ENCODE measurements around the gene SYNE2.
"Not testable (repeated sequence)": the region's sequence is repeated elsewhere in the genome, so short reads cannot be mapped to it uniquely, and the experiment has no call there.

Gene SYNE2

GRCh38 chr14:64208261-64208660 lies 355.5 kb downstream of the SYNE2 start:
- no peak for FAIRE-seq

GRCh38 chr14:64208981-64209380 lies 356.2 kb downstream of the SYNE2 start:
- DNase-seq (ENCODE audit: insufficient read length, low spot score), result no peak
- FAIRE-seq, result no peak

More at GRCh38 chr14:64208261-64208660, 355.5 kb downstream of the SYNE2 start:
- no peak for DNase-seq (ENCODE audit: insufficient read length, low spot score)

DNA sequence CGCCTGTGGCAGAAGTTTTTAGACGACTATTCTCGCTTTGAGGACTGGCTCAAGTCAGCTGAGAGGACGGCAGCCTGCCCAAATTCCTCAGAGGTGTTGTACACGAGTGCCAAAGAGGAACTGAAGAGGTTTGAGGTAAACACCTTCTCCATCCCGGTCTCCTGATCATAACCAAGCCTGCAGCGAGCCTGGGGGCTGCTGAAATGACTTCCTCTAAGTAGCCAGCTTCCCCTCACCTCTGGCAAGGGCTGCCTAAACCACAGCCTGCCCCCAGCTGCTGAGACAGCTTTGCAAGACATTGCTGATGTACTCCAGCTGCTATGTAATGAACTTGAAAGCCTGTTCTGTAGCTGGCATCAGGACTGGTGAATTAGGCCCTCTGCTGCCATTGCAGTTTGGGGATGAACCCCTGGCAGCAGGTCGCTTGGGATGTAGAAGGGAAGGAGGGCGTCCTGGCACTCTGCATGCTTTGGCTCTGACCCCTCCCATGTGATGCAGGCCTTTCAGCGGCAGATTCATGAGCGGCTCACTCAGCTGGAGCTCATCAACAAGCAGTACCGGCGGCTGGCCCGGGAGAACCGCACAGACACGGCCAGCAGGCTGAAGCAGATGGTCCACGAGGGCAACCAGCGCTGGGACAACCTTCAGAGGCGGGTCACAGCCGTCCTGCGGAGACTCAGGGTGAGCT lies 356.8 kb downstream of the SYNE2 start:
- FAIRE-seq (peak; percentile 52), DNase-seq (ENCODE audit: insufficient read length, low spot score) (no peak)

DNA sequence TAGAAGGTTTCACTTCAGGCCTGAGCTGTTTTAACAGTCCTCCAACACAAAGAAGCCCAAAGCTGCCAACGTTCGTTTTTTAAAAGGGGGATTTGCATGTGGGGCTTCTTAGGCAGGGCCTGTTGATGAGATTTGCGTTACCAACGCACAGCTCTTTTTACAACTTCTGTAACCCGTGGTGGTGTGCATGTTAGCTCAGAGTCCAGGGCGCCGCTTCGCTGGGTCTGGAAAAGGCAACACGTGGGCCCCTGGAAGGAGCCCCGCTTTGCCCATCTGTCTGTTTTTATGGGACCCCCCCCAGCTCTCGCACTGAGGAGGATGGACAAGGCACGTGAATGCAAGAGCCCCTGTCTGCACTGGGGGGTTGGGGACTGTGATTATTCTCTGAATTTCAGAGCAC lies 357.4 kb downstream of the SYNE2 start:
- FAIRE-seq, result no peak

GRCh38 chr14:64210912-64211311 lies 358.1 kb downstream of the SYNE2 start:
- not testable (repeated sequence) for FAIRE-seq; DNase-seq (ENCODE audit: insufficient read length, low spot score)

More for the DNA sequence above, 357.4 kb downstream of the SYNE2 start:
- DNase-seq (ENCODE audit: insufficient read length, low spot score), result no peak

DNA sequence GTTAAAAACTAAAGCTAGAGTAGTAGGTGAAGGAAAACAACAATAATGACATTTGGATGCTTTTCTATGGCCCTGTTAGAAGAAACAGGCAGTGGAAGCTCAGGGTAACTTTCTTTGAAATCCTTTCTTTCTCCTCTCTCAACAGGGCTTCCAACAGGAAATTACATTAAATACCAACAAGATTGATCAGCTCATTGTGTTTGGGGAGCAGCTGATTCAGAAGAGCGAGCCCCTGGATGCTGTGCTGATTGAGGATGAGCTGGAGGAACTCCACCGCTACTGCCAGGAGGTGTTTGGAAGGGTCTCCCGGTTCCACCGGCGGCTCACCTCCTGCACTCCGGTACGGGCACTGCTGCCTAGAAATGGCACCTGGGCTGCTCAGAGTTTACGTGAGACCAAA lies 359.9 kb downstream of the SYNE2 start:
- no peak for DNase-seq (ENCODE audit: insufficient read length, low spot score)
- FAIRE-seq, result no peak

GRCh38 chr14:64213086-64213485 lies 360.3 kb downstream of the SYNE2 start:
- DNase-seq (ENCODE audit: insufficient read length, low spot score), result no peak
- FAIRE-seq, result no peak

GRCh38 chr14:64213853-64214570 lies 361.2 kb downstream of the SYNE2 start:
- DNase-seq (ENCODE audit: insufficient read length, low spot score) (no peak), FAIRE-seq (no peak)

DNA sequence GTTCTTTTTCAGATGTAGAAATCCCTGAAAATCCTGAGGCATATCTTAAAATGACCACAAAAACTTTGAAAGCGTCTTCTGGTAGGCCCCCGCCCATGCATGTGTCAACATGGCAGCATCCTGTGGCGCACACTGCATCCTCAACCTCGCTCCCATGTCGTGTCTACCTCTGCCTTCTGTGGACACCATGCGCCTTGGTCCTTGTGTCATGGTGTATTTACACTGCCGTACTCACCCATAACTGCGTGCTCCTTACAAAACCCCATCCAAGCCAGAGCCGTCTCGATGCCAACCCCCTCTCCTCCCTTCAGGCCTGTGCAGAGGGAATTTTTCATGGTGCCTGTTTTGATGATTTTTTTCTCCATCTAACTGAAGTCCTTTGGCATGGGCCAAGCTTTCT lies 362.5 kb downstream of the SYNE2 start:
- no peak for FAIRE-seq
- DNase-seq (ENCODE audit: insufficient read length, low spot score), result no peak

- DNase-seq (ENCODE audit: insufficient read length, low spot score) (no peak), FAIRE-seq (peak; percentile 11)
These were observed 363.2 kb downstream of the SYNE2 start for GRCh38 chr14:64215978-64216377.

- FAIRE-seq (peak; percentile 93), DNase-seq (ENCODE audit: insufficient read length, low spot score) (no peak)
These were observed 364.5 kb downstream of the SYNE2 start for GRCh38 chr14:64217308-64217707.

- FAIRE-seq (no peak), DNase-seq (ENCODE audit: insufficient read length, low spot score) (no peak)
These were observed 365.0 kb downstream of the SYNE2 start for GRCh38 chr14:64217834-64218233.

GRCh38 chr14:64218344-64219240 lies 365.8 kb downstream of the SYNE2 start:
- DNase-seq (ENCODE audit: insufficient read length, low spot score) (no peak), FAIRE-seq (peak; percentile 67)

GRCh38 chr14:64220056-64220455 lies 367.3 kb downstream of the SYNE2 start:
- no peak for FAIRE-seq
- no peak for DNase-seq (ENCODE audit: insufficient read length, low spot score)

DNA sequence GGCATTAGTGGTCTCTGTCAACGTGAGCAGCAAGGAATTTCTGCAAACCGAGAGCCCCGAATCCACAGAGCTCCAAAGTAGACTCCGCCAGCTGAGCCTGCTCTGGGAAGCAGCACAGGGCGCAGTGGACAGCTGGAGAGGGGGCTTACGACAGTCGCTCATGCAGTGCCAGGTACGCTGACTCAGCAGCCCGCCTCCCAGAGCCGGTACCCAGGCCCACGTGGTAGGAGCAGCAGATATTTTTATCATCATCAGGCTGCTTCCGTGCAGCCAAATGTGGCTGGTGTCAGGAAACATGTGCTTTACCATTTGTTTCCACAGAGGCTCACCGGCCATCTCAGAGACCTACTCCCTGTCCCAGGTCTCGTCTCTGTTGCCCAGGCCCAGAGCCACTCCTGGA lies 367.7 kb downstream of the SYNE2 start:
- DNase-seq (ENCODE audit: insufficient read length, low spot score), result no peak
- no peak for FAIRE-seq

DNA sequence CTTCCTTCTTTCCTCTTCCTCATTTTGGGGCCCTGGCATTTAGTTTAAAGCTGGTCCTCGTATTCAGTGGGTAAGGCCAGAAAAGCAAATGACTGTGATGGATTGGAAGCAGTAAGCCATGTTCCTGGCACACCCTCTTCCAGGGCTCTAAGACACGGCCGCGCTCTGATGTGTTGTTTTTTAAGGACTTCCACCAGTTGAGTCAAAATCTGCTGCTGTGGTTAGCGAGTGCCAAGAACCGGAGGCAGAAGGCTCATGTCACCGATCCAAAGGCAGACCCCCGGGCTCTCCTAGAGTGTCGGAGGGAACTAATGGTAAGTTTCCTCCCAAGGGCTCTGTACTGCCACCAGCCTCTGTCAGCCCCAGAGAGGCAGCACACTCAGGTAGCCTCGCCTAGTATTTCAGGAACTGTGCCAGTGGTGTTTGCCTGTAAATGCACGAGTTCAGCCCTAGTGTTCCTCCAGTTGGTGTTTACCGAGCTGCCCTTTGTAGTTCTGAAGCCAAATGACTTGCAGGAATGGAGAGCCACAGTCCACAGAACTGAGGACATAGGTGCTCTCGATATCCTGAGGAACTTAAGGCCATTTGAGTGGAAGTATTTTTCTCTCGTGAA lies 368.7 kb downstream of the SYNE2 start:
- FAIRE-seq, result no peak
- DNase-seq (ENCODE audit: insufficient read length, low spot score), result no peak

DNA sequence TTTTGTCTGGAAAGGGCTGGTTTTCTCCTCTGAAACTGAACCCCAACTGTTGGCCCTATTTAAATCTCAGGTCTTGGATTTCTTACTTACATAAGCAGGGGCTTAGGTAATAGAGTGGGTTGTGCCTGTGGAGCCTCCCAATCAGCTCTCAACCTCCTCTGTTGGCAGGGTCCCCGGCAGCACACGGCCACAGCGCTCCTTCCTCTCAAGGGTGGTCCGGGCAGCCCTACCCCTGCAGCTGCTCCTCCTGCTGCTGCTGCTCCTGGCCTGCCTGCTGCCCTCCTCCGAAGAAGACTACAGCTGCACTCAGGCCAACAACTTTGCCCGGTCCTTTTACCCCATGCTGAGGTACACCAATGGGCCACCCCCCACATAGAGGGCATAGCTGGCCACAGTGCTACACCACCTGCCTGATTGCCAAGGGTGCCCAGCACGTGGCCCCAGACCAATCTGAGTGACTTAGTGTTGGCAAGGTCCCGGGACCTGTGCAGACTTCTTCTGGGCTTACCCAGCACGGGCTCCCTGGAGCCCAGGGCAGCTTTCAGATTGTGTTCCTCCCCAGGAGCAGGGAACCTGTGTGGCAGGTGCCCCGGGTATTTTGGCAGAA lies 372.4 kb downstream of the SYNE2 start:
- DNase-seq (ENCODE audit: insufficient read length, low spot score) (no peak), FAIRE-seq (no peak)

DNA sequence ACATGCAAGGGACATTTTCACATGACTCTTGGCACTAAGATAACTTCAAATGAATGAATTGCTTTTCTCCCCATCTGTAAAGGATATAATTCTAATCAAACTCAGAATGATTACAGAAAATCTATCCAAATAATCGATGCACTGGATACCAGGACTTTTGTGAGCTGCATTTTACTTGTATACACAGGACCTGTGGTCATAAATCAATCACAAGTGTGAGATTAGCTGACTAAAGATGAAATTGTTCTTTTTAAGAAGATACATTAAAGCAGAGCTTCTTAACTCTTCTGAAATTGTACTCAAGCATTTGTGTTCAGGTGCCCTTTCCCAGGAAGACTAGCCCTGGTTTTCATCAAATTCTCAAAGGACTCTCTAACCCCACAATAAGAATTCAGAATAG lies 375.1 kb downstream of the SYNE2 start:
- no peak for FAIRE-seq
- DNase-seq (ENCODE audit: insufficient read length, low spot score), result no peak

DNA sequence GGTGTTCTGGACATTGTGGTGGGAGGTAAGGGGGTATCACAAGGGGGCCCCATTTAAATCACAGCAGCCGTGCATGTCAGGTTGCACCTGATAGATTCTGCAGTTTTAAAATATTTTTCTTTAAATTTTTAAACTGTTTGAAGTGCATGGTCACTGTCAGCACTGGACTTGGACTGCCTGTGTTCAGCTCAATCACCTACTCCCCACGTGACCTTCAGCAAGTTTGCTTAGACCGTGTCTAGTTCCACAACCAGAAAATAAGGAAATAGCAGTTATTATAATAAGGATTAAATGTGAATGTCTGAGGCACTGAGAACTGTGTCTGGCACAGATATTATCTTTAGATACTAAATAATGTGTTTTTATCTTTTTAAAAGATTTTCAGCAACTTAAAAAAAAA lies 376.7 kb downstream of the SYNE2 start:
- DNase-seq (ENCODE audit: insufficient read length, low spot score) (no peak), FAIRE-seq (no peak)

GRCh38 chr14:64232095-64232838 lies 379.5 kb downstream of the SYNE2 start:
- FAIRE-seq, result peak; percentile 91
- DNase-seq (ENCODE audit: insufficient read length, low spot score), result no peak
